GM21447 (cell line): ENCODE results near the gene LLGL2.

Experiments
- ATAC-seq: cut with Tn5 transposase; IDR thresholded peaks from one replicate; pipeline ENCODE4 v1.9.1; 2021; ENCODE audit not compliant: unreplicated experiment

The LLGL2 gene

DNA sequence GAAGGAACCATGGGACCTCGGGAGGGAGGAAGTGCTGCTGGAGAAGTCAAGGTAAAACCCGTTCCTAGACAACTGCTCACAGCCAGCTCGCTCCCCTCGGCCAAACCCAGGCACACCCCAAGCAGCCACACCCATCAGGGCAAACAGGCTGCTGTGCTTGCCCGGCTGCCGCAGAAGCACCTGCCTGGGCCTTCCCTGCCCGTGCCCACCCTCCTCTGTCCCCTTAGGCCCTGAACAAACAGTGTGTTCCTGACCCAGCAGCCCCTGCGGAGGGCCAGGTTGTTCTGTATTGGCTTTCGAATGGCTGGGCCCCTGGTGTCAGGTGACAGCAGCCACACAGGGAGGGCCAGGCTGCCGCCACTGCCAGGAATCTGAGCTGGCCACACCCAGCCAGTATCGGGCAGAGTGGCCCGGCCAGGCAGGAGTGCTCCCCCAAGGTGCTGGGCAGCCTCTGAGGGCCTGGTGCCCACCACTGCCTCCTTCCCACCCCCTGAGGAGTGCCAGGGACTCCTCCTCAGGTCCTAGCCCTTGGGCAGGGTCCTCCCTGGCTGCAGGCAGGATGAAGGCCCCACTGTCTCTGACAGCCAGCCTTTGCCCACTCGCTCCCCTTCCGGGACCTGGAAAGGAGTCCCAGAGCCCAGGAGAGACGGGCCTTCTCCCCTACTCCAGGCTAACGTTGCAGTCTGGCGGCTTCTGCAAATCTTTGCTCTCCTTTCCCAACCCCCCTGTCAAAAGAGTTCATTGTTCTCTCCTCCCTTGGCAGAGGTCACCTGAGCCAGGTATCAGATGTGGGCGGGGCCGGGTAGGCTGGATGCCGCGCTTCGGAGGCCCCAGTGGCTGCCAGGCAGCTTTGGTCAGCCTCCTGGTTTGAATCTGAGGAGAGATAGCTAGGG, 24.0 kb downstream of the LLGL2 start:
- no peak for ATAC-seq

DNA sequence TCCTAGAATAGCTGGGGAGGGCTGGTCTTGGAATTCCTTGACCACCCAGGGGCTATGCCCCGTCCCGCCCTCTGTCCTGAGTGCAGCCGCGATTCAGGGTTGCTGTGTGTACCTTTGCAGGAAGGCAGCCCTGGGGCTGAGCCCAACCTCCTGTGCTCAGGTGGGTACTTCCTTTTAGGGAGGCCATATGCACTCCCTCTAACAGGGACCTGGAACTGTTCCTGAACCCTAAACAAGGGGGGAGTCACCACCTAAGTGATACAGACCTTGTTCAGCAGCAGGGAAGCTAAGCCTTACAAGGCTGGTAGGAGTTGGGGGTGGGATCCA, 24.6 kb downstream of the LLGL2 start:
- no peak for ATAC-seq

DNA sequence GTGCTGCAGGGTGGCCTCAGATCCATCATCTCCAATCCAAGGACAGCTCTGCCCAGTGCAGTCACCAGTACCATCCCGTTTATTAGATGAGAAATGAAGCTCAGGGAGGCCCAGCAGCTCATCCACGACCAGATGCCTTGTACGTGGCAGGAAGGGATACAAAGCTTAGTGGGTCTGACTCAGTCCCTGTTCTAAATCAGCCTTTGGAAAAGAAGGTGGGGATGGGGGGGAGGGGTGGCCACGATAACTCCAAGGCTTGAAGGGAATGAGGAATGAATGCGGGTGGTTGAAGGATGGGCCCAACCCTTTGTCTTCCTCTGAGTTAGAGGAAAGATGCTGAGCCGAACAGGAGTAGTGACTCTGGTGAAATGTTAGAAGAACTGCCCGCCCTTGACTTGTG, 25.8 kb downstream of the LLGL2 start:
- ATAC-seq: no peak

DNA sequence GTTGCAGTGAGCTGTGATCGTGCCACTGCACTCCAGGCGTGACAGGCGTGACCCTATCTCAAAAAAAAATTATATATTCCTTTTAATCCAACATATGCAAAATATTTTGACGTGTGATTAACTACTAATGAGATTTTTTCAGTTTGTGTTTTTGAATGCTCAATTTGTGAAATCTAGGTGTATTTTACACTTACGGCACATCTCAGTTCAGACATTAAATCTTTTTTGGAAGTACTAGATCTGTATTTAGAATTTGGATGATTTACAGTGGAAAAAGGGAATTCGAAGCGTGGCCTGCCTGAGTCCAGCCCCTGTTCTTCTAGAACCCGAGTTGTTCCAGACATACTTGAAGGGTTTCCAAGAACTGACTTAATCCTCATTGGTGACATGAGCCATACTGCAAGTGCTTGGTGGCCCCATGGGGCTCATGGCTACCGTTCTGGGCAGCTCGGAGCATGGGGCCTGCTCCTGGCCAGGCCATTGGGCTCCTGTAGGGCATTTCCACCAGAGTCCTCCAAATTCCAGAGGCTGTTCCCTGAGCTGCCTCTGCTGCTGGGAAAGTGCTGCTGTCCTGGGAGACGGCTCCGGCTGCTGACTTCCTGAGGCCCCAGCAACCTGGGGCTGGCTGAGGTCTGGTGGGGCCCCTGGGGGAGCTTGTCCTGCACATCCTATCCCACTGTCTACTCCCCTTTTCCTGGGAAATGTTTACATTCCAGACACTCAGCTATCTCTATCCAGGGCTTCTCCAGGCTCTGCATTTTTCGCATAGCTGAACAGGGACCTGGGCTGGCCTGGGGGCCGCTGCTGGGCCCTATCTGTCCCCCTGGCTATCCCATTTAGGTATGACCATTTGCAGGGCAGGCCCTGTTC, 27.2 kb downstream of the LLGL2 start:
- no peak for ATAC-seq

DNA sequence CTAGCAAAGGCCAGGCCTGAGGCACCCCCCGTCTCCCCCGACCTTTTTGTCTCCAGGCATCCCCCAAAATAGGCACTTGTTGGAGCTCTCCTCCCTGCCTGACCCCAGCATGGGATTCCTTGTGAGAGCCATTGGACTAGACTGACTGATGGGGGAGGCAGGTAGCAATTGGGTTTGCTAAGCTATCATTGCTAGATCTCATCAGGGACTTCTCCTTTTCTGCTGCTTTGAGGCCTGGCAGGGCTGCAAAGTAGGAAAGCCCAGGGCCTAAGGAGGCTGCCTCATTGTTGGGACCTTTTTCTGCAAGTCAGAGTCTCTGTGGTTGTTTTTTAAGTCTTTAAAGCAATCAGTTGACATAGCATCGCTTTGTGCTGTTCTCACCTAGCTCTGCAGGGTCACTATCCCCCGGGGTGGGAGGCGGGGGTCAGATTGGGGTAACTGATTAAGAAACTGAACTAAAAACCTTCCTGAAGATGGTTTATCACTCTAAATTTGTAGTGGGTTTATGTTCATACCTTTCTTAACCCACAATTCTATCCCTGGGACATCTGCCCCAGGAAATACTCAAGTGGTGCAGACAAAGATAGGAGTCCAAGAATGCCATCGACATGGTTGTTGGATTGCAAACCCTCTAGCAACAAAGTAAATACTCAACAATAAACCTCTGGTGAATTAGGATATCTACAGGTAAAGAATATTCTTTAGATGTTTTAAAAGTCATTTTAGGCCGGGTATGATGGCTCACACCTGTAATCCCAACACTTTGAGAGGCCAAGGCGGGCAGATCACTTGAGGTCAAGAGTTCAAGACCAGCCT, 28.0 kb downstream of the LLGL2 start:
- no peak for ATAC-seq

DNA sequence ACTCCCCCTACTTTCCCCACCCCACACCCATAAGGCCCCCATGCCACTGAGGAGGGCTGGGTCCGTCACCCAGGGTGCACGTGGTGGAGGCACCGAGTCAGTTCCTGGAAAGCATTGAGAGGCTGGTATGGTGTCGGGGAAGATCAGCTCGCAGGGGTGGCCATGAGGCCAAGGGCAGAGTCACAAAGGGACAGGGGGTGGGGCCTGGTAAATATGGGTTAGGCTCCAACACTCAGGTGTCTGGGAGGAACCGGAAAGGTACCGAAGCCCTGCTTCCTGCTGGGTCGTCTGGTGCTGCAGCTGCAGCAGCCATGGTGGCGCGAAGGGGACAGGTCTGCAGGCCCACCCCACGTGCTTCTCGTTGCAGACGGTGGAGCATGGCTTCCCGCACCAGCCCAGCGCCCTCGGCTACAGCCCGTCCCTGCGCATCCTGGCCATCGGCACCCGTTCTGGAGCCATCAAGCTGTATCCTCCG, 30.2 kb downstream of the LLGL2 start:
- no peak for ATAC-seq

DNA sequence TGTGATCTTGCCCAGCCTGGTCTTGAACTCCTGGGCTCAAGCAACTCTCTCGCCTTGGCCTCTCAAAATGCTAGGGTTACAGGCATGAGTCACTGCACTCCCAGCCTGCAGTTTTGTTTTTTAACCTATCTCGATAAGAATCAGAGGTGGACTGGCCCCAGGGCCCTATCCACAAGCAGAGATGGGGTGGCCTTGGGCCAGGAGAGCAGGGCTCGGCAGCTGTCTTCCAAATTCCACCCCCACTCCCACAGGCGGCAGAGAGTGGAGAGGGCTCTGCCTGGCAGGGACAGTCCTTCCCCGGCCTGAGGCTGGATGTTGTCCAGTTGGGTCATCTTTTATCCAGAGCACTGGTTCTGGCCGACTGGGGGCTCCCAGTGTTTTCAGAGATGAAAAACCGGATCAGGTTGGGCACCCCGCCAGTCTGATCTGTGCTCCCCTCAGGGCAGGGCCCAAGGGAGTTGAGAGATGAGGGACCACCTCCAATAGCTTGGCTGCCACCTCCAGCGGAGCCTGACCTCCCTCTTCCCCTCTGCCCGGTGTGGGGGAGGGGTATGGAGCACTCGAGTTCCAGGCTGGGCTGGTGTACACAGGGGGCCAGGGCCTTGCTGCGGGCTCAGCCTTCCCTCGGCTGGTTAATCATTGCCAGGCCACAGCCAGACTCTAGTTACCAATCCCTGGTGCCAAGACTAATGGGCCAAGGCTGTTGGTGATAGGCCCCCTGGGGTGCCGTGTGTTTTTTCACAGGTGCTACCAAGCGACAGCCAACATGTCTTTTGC, 31.8 kb downstream of the LLGL2 start:
- no peak for ATAC-seq

DNA sequence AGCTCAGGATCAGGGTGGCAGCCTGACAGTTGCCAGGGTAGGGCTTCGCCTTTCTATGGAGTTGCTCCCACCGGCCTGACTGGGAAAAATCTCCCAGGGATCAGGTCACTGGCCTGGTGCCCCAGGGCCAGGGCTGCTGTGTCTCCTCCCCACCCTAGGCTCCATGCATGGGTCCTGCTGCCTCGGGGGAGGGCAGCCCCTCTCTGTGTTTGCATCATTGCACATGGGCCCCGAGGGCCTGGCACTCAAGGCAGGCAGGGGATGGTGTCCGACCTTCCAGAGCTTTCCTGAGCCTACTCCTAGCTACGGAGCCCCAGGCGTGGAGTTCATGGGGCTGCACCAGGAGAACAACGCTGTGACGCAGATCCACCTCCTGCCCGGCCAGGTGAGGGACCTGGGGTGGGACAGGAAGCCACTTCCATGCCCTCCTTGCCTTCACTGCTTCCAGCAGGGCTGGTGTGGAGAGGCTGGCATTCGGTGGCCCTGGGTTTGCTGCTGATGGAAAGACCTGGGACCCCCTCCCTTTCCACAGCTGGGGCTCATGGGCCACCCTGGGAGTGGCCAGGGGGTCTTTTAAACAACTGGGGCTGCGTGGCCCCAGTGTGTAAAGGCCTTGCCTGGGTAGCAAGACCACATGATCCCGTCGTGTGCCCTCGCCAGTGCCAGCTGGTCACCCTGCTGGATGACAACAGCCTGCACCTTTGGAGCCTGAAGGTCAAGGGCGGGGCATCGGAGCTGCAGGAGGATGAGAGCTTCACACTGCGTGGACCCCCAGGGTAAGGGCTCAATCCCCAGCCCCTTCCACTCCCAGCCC, 32.6 kb downstream of the LLGL2 start:
- ATAC-seq: no peak

DNA sequence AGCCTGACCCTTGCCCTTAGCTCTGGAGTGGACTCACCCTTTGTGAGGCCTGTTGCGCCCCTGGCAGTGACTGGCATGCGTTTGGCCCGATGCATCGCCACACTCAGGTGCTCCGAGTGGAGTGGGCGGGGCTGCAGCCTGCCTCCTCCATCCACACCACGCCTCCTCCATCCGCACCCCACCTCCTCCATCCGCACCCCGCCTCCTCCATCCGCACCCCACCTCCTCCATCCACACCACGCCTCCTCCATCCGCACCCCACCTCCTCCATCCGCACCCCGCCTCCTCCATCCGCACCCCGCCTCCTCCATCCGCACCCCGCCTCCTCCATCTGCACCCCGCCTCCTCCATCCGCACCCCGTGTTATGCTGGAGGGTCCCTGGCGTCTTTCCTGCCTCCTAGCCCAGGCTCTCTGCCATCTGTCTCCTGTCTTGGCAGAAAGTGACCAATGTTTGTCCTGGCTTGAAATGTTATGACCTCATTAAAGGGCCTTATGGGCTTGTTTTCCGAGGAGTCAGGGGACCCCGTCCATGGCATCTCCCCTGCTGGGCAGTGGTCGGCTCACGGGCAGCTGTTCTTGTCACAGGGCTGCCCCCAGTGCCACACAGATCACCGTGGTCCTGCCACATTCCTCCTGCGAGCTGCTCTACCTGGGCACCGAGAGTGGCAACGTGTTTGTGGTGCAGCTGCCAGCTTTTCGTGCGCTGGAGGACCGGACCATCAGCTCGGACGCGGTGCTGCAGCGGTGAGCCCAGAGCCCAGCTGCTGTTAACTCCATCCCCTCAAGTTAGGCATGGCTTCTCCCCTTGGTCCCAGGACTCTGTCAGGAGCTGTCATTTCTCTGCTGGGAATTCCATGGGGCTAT, 33.4 kb downstream of the LLGL2 start:
- no peak for ATAC-seq

DNA sequence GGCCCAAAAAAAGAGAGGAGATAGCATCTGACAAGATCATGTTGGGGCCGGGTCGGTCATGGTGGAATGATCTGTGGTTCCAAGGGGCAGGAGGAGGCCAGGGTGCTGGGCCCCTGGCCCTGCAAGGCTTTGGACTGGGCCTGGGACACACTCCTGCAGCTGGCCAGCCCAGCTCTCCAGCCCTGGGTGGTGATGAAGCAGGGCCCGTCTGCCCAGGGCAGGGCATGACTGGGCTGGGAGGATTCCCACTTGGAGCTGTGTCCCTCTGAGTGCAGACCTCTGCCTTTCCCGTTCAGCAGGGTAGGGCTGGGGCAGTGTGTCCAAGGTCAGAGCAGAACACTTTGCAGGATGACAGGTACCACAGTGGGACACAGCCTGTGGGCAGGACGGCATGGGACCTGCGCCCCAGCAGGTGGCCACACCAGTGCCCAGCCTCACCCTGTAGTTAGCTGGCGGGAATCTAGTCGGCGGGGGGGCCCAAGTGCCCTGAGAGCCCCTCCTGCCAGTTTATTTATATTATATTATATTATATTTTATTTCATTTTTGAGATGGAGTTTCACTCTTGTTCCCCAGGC, 34.5 kb downstream of the LLGL2 start:
- ATAC-seq: no peak

DNA sequence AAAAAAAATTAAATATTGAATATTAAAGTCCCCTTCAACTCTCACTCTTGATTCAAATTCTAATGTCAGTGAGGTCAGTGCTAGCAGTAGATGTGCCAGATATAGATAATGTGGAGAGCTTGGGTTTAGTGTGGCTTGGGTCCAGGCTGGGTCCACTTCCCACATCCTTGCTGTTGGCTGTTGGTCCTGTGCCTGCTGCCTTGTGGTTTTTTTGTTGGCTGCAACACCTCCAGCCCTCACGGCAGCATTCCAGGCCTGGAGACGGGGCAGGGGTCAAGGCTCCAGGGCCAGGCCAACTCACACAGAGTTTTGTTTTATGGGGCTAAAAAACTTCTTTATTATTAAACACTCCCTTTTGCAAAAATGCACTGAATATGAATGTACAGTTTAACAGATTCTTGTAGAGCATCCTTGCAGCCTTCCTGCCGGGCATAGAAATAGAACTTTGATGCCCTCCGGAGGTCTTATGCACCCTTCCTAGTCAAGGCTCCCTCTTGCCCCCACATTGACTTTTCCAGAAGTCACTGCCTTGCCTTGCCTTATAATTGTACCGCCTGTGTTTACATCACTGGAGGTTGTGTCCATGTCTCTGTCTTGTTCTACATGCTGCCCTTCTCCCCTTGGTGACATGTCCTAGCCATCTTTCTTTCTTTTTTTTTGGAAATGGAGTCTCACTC, 36.6 kb downstream of the LLGL2 start:
- no peak for ATAC-seq

DNA sequence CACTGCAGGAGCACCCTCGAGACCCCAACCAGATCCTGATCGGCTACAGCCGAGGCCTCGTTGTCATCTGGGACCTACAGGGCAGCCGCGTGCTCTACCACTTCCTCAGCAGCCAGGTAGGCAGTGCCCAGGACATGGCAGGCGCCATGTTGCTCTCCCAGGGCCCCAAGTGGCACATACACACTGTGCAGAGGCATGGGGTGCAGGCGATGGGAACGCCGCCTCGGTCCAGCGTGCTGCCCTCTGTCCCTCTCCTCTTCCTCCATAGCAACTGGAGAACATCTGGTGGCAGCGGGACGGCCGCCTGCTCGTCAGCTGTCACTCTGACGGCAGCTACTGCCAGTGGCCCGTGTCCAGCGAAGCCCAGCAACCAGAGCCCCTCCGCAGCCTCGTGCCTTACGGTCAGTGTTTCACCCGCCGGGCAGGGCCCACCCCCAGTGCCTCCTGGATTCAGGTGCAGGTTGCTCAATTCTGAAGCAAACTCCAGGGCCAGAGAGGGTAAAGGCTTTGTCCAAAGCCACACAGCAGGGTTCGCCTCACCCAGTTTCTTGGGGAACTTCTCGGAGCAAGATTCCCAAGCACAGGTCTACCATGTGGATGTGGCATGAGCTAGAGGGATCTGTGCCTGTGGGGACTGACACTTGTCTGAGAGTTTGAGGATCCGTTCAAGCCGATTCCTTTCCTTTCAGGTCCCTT, 37.7 kb downstream of the LLGL2 start:
- no peak for ATAC-seq

DNA sequence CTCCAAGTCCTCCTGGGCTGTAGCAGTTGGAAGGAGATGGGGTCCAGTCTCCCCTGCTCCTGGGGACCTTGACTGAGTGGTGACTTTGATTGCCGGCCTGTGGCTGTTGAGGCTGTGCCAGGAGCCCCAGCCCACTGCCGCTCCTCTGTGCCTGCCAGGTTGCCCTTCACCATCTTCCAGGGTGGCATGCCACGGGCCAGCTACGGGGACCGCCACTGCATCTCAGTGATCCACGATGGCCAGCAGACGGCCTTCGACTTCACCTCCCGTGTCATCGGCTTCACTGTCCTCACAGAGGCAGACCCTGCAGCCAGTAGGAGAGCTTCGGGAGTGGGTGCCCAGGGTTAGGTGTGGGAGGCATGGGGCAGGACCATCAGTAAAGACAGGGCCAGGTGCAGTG, 38.7 kb downstream of the LLGL2 start:
- ATAC-seq: no peak

DNA sequence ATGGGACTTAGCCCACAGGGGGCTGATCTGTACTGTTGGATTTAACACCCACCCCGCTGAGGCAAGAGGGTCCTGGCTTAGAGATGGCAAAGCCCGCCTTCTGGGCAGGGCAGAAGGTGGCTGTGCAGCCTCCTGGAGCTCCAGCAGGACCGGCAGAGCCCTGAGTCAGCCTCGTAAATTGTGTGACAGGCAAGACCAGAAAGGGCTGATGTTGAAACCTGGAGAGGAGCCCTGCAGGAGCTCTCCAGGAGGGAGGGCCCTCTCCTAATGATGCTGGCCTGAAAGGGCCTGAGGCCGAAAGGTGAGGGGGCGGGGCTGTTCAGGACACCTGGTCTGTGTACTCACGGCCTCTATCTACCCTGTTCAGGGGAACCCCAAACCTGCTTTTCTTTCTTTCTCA, 39.6 kb downstream of the LLGL2 start:
- no peak for ATAC-seq

DNA sequence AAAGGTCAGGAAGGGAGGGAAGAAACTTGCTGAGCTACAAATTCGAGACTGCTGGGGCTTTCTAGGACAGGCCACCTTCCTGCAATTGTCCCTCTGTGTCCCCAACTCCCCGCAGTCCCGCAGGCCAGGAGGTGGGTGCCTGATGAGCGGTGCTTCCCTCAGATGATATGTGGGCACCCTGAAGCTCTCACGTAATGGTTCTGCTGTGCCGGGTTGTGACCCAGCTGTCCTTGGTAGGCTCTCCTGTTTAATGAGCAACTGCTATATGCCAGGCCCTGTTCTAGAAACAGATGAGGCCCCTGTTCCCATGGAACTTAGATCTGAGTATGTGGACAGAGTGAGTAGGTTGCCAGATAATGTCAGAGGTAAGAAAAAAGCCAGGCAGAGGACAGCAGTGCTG, 40.1 kb downstream of the LLGL2 start:
- ATAC-seq: no peak

DNA sequence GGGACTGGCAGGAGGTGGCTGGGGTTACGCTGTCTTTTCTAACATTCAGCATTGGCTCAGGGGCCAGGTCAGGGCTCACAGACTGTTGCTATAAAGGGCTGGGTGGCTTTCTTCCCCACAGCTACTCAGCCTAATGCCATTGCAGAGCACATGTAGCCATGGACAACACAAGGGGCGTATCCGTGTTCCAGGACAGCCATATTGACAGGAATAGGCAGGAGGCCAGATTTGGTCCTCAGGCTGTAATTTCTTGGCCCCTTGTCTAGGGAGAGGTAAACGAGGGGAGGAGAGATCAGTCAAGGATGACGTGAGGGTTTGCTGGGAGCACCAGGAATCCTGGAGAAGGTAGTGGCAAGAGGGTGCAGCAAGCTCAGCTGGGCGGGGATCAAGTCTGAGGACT, 40.9 kb downstream of the LLGL2 start:
- no peak for ATAC-seq

DNA sequence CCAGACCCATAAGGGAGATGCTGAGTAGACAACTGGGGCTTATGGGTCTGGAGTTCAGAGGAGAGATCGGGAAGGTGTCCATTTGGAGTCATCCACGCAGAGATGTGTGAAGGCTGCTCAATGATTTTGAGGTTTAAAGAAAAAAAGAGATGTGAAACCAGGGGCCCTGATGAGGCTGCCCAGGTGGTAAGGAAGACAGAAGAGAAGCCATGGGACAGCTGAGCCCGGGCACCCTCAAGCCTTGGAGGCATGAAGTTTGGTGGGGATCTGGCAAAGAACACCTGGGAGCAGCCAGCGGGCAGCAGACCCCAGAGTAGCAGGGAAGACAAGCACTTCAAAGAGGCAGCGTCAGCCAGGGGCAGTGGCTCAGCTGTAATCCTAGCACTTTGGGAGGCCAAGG, 41.3 kb downstream of the LLGL2 start:
- no peak for ATAC-seq
